ENCODE measurements around the gene ZMIZ1.

The ZMIZ1 gene

DNA sequence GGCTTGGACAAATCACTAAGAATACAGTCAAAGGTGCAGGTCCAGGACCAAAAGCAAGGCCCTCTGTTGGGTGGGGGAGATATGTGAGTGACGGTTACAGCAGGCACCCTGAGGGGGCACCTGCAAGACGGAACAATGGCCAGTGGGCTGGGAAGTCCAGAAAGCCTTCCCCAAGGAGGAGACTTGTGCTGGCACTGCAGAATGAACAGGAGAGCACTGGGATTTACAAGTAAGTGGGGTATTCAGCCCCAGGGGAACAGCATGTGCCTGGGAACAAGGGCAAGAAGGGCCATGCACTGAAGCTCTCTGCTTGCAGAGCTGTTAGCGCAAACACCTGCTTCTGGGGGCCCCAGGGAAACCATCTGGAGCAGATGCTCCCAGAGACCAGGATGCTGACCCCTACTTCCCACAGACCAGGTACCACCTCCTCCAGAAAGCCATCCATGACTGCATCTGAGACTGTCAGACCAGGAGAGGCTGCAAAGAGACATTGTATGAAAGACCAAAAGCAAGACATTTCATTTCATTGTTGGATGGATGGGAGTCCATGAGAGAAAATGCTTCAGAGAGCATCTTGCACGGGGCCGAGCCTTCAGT, 24.6 kb upstream of the ZMIZ1 start:
- no peak for DNase-seq (ENCODE audit: low read depth)
- TF ChIP-seq, protein P1, sequence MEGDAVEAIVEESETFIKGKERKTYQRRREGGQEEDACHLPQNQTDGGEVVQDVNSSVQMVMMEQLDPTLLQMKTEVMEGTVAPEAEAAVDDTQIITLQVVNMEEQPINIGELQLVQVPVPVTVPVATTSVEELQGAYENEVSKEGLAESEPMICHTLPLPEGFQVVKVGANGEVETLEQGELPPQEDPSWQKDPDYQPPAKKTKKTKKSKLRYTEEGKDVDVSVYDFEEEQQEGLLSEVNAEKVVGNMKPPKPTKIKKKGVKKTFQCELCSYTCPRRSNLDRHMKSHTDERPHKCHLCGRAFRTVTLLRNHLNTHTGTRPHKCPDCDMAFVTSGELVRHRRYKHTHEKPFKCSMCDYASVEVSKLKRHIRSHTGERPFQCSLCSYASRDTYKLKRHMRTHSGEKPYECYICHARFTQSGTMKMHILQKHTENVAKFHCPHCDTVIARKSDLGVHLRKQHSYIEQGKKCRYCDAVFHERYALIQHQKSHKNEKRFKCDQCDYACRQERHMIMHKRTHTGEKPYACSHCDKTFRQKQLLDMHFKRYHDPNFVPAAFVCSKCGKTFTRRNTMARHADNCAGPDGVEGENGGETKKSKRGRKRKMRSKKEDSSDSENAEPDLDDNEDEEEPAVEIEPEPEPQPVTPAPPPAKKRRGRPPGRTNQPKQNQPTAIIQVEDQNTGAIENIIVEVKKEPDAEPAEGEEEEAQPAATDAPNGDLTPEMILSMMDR (conservative IDR thresholded peaks at IDR 0.05; ENCODE audit: control insufficient read depth, insufficient read depth, low read depth, low read length), result no peak
- H3K4me3 ChIP-seq (ENCODE audit: control insufficient read depth, low read depth, low read length), result no peak overlapping the region

DNA sequence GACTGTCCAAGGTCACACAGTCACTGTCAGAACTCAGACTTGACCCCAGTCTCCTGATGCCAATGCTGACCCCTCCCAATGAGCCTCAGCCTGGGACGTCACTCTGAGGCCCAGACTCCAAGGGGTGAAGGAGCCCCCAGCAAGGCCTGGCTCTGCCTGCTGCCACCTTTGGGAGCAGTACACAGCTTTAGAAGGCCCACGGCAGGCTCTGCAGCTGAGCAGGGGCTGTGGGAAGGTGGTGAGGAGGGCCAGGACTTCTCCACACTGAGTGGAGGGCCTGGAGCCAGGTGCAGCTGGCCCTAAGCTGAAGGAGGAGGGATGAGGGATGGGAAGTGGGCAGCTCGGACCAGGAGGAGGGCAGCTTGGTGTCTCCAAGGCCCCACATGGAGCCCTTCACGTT, 23.9 kb upstream of the ZMIZ1 start:
- no peak overlapping the region for H3K4me3 ChIP-seq (ENCODE audit: control insufficient read depth, low read depth, low read length)
- TF ChIP-seq, protein P1 (conservative IDR thresholded peaks at IDR 0.05; ENCODE audit: control insufficient read depth, insufficient read depth, low read depth, low read length), result no peak
- no peak for DNase-seq (ENCODE audit: low read depth)

DNA sequence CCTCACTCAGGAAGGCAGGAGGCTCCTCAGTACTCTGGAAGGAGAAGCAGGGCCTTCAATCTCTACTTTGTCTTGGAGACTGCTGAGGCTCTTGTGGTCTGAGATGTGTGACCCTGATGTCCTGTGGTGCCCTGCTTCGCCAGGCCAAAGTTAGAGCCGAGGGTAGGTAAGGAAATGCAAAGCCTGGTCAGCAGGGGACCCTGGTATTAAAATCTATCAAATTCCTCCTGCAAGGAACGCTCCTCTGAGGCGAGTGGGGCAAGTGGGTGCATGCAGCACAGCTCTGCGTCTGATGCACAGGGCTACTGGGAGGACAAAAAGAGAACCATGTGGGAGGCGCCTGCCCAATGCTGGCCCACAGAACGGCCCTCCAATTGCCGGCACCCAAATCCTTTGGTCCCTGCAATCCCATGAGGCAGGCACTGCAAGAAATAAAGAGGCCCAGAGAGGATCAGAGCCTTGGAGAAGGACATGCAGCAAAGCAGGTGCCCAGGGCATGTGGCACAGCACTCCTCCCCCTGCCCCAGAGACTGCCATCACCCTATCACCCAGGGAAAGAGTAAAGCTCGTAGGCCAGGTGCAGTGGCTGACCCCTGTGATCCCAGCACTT, 23.1 kb upstream of the ZMIZ1 start:
- DNase-seq (ENCODE audit: low read depth), result no peak
- H3K4me3 ChIP-seq (ENCODE audit: control insufficient read depth, low read depth, low read length), result no peak overlapping the region
- TF ChIP-seq, protein P1 (conservative IDR thresholded peaks at IDR 0.05; ENCODE audit: control insufficient read depth, insufficient read depth, low read depth, low read length), result no peak

DNA sequence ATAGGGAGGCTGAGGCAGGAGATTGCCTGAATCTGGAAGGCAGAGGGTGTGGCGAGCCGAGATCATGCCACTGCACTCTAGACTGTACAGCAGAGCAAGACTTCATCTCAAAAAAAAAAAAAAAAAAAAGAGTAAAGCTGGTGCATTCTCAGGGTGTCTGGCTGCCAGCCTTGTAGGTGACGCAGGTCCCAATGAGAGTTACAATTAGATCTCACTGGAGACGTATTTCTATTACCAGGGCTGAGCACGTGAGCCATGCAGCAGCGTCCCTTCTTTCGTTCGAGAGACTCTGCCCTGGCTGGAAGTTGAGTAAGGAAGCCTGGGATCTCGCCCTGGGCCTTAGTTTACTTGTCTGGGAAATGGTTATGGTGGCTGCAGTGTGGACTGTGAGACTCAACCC, 22.4 kb upstream of the ZMIZ1 start:
- TF ChIP-seq, protein P1 (conservative IDR thresholded peaks at IDR 0.05; ENCODE audit: control insufficient read depth, insufficient read depth, low read depth, low read length), result no peak
- no peak overlapping the region for H3K4me3 ChIP-seq (ENCODE audit: control insufficient read depth, low read depth, low read length)
- DNase-seq (ENCODE audit: low read depth), result no peak

DNA sequence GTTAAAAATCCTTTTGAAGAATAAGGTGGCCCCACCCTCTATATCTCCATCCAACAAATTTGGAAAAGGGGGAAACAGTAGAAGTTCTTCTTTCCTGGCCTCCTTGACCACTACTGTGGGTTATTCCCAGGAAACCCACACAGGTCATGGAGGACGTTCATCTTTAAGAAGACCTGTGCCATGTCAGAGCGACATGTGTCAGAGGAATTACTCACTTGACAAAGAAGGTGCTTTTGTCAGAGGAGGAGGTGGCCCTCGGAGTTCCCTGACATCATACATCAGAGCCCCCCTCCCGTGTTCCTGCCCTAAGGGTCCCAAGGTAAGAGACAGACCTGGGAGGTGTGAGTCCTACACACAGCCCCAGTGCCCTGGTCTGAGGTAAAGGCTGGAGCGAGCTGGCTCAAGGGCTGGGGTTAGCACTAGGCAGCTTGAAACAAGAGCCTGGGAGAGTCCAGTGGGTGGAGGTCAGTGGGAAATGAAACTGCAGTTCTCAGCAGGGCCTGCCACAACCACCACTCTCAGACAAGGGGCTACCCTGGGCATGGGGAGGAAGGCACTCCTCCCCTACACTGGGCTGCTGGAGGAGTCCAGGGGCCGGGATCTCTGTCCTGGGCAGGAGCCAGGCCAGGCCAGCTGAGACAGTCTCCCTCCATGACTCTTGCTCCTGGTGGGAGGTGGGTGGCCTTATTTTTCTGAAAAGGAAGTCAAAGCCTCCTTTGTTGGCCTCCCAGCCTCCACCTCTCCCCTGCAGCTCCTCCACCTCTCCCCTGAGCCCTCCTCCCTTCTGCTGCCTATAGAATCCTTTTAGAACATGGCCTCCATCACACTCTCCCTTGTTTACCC, 21.8 kb upstream of the ZMIZ1 start:
- TF ChIP-seq, protein P1 (conservative IDR thresholded peaks at IDR 0.05; ENCODE audit: control insufficient read depth, insufficient read depth, low read depth, low read length), result no peak
- DNase-seq (ENCODE audit: low read depth), result no peak

DNA sequence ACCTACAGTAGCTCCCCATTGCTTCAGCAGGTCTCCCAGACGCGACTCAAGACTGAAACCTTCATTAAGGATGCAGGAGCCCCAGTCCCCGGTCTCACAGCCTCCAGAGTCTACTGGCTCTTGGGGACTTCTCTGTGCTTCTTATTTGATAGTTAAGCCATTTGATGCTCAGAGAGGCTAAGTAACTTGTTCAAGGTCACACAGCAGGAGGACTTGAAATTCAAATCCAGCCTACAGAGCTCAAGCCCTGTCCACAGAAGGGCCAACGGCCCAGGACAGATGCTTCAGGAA, 21.2 kb upstream of the ZMIZ1 start:
- no peak for DNase-seq (ENCODE audit: low read depth)
- H3K4me3 ChIP-seq (ENCODE audit: control insufficient read depth, low read depth, low read length), result no peak overlapping the region
- TF ChIP-seq, protein P1 (conservative IDR thresholded peaks at IDR 0.05; ENCODE audit: control insufficient read depth, insufficient read depth, low read depth, low read length), result no peak

More for the DNA sequence above, 21.8 kb upstream of the ZMIZ1 start:
- no peak overlapping the region for H3K4me3 ChIP-seq (ENCODE audit: control insufficient read depth, low read depth, low read length)
